HepG2 (cell line): ENCODE data around the gene STMN1. TPM values are rescaled to one million over a fixed set of nuclear protein-coding genes. Genes with fewer than 3 reads are reported as not detected.

Source experiments
- ARNT ChIP-seq: fragments of 450-650 bp; IDR thresholded peaks from 2 replicates; pipeline ENCODE4 v1.6.1; 2017
- FIP1L1 ChIP-seq: fragments of 200-400 bp; formaldehyde crosslinking; IDR thresholded peaks from 2 replicates; pipeline ENCODE4 v1.6.1; 2018; ENCODE audit warnings: low read depth, mild to moderate bottlenecking, low read length, moderate library complexity, borderline replicate concordance; ENCODE audit not compliant: insufficient read depth
- FOXA3 ChIP-seq: IDR thresholded peaks from 2 replicates; pipeline ENCODE4 v1.6.1; 2016; ENCODE audit warnings: missing genetic modification reagents, missing compliant biosample characterization
- GABPB1 ChIP-seq: IDR thresholded peaks from 2 replicates; pipeline ENCODE4 v1.6.1; 2016; ENCODE audit warnings: mild to moderate bottlenecking, missing genetic modification reagents, moderate library complexity, missing compliant biosample characterization
- MED1 ChIP-seq: sonication (generic); formaldehyde crosslinking; IDR thresholded peaks from 2 replicates; pipeline ENCODE4 v1.4.0; 2020; ENCODE audit warnings: missing genetic modification reagents
- MTERF4 ChIP-seq: sonication (generic); formaldehyde crosslinking; IDR thresholded peaks from 2 replicates; pipeline ENCODE4 v1.8.0; 2023; ENCODE audit warnings: mild to moderate bottlenecking, missing genetic modification reagents
- NBN ChIP-seq: fragments of 450-650 bp; conservative IDR thresholded peaks from 2 replicates; pipeline ENCODE4 v1.6.1; 2017
- PRDM4 ChIP-seq: sonication (generic); formaldehyde crosslinking; IDR thresholded peaks from 2 replicates; pipeline ENCODE4 v1.9.0; 2021; ENCODE audit warnings: missing genetic modification reagents, borderline replicate concordance
- RERE ChIP-seq: IDR thresholded peaks from 2 replicates; pipeline ENCODE4 v1.6.1; 2016; ENCODE audit warnings: low read depth, missing genetic modification reagents, missing compliant biosample characterization
- SALL2 ChIP-seq: sonication (generic); formaldehyde crosslinking; IDR thresholded peaks from 2 replicates; pipeline ENCODE4 v1.8.1; 2023; ENCODE audit warnings: mild to moderate bottlenecking, missing genetic modification reagents, inconsistent platforms
- SNAPC5 ChIP-seq: sonication (generic); formaldehyde crosslinking; IDR thresholded peaks from 2 replicates; pipeline ENCODE4 v1.8.1; 2023; ENCODE audit warnings: mild to moderate bottlenecking, missing genetic modification reagents, borderline replicate concordance
- TBX2 ChIP-seq: sonication (generic); formaldehyde crosslinking; IDR thresholded peaks from 2 replicates; pipeline ENCODE4 v1.5.0; 2020; ENCODE audit warnings: missing genetic modification reagents, mild to moderate bottlenecking, borderline replicate concordance
- TFE3 ChIP-seq: IDR thresholded peaks from 2 replicates; pipeline ENCODE4 v1.6.1; 2016
- YEATS4 ChIP-seq: sonication (generic); formaldehyde crosslinking; IDR thresholded peaks from 2 replicates; pipeline ENCODE4 v1.4.0; 2020; ENCODE audit warnings: missing genetic modification reagents, borderline replicate concordance
- ZFP82 ChIP-seq: sonication (generic); formaldehyde crosslinking; IDR thresholded peaks from 2 replicates; pipeline ENCODE4 v1.5.1; 2020; ENCODE audit warnings: mild to moderate bottlenecking, missing genetic modification reagents, borderline replicate concordance
- ZIK1 ChIP-seq: sonication (generic); formaldehyde crosslinking; IDR thresholded peaks from 2 replicates; pipeline ENCODE4 v1.5.0; 2020; ENCODE audit warnings: mild to moderate bottlenecking, low read depth, missing genetic modification reagents, borderline replicate concordance
- ZNF230 ChIP-seq: sonication (generic); formaldehyde crosslinking; IDR thresholded peaks from 2 replicates; pipeline ENCODE4 v1.4.0; 2020; ENCODE audit warnings: mild to moderate bottlenecking, missing genetic modification reagents
- ZNF3 ChIP-seq: IDR thresholded peaks from 2 replicates; pipeline ENCODE4 v1.7.0; 2017; ENCODE audit warnings: inconsistent platforms
- ZNF446 ChIP-seq: sonication (generic); formaldehyde crosslinking; IDR thresholded peaks from 2 replicates; pipeline ENCODE4 v1.5.0; 2020; ENCODE audit warnings: mild to moderate bottlenecking, missing genetic modification reagents
- polyA plus RNA-seq, 8 experiments: library from polyadenylated mRNA; depleted of rRNA in 3 of 8; stranded (reverse) in 7 of 8; unstranded in 1 of 8; fragments of >200 nt; fragmentation: Illumina TruSeq in 4 of 8; extraction: Trizol in 4 of 8; gene quantifications; 2 replicates each; pipeline versions ENCODE4 v1.2.1 to v1.2.3, GENCODE V29; 2011 to 2016; ENCODE audit warnings: low read depth in 4 of 8, missing spikeins in 1 of 8, mixed read lengths in 1 of 8; ENCODE audit not compliant: insufficient read depth in 1 of 8
- total RNA-seq, 5 experiments: library from RNA; depleted of rRNA; stranded (reverse); fragments of >200 nt; fragmentation: Illumina TruSeq; extraction: Trizol; gene quantifications; 2 replicates each; pipeline ENCODE4 v1.2.3, GENCODE V29; 2016; ENCODE audit warnings: low read depth in 1 of 5

STMN1 gene
- total and polyA plus RNA-seq, 2 of the 13 experiments (the other 11 are each of a cell fraction or from before 2014, with no cell fraction given) = 45.9 to 409 TPM

GRCh38 chr1:25875154-25875855 lies 30.9 kb downstream of the STMN1 start, which contains the start of gene PAQR7 (continued):
- peak; percentile 84 for TF ChIP-seq TBX2 (CRISPR knock-in tag)
- TF ChIP-seq YEATS4 (CRISPR knock-in tag) = peak; percentile 90
- TF ChIP-seq SALL2 (CRISPR knock-in tag) = peak; percentile 32; the same call in 1 of the 2 replicates
- TF ChIP-seq ARNT = no peak
- 0 out of 2 replicates have a peak, but pooled peaks have one; percentile 26 for TF ChIP-seq ZFP82 (CRISPR knock-in tag)
- peak; percentile 93 for TF ChIP-seq ZIK1 (CRISPR knock-in tag)
- peak; percentile 71 for TF ChIP-seq MED1 (CRISPR knock-in tag)
- TF ChIP-seq SNAPC5 (CRISPR knock-in tag) = 0 out of 2 replicates have a peak, but pooled peaks have one; percentile 75
- TF ChIP-seq ZNF230 (CRISPR knock-in tag) = peak; percentile 97
- no peak for TF ChIP-seq RERE (CRISPR knock-in tag)
- peak; percentile 56; the same call in 1 of the 2 replicates for TF ChIP-seq PRDM4 (CRISPR knock-in tag)
- TF ChIP-seq FIP1L1 = no peak
- peak; percentile 96; the same call in 1 of the 2 replicates for TF ChIP-seq ZNF446 (CRISPR knock-in tag)
- TF ChIP-seq FOXA3 (CRISPR knock-in tag) = peak; percentile 50
- peak; percentile 97; the same call in 1 of the 2 replicates for TF ChIP-seq MTERF4 (CRISPR knock-in tag)
- peak; percentile 92 for TF ChIP-seq GABPB1 (CRISPR knock-in tag)
- no peak for TF ChIP-seq NBN
- peak; percentile 47; the same call in 1 of the 2 replicates for TF ChIP-seq ZNF3
- peak; percentile 73; the same call in 1 of the 2 replicates for TF ChIP-seq TFE3 (CRISPR knock-in tag)
